GM18517 (cell line): Measurements from ENCODE around the gene CDK2AP2.

ENCODE experiments used
- ATAC-seq: cut with Tn5 transposase; IDR thresholded peaks from one replicate; pipeline ENCODE4 v1.9.1; 2021; ENCODE audit warnings: mild to moderate bottlenecking, moderate library complexity; ENCODE audit not compliant: unreplicated experiment

The CDK2AP2 gene

DNA sequence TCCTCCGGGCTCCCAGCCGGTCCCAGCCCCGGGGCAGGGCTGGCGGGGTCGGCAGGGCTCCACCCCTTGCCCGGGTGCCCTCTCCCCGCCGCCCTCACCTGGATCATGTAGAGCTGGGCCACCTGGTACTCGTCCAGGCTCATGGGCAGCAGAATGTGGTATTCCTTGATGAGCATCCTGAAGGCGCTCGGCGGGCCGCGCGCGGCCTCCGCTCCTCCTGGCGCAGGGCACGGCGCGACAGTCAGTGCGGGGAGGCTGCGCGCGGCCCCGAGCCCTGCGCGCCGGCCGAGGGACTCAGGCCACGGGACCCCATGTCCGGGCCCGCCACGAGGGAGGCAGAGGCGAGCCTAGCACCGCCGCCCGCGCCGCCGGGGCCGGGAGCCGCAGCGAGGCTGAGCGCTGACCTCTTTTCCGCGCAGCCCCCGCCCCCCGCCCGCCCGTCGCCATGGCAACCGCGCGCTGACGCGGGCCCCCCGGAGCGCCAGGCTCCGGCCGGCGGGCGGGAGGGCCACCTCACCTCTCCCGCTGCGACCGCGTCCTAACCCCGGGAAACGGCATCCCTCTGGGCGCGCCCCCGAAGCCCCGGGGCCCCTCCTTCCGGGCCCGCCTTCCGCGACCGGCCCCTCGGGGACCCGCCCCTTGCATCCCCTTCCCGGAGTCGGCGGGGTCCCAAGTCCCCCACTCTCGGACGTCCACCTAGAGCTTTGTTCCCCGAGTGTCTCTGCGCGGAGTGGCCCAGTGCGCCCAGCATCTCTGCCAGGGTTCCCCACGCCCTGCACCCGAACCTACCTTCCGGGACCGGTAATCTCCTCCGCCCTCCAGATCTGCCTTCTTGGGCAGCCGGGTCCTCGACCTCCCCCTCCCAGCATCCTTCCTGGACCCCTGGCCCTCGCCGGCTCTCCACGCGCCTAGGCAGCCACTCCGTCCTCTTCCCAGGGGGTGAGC, 3.7 kb downstream of the CDK2AP2 start:
- no peak for ATAC-seq

DNA sequence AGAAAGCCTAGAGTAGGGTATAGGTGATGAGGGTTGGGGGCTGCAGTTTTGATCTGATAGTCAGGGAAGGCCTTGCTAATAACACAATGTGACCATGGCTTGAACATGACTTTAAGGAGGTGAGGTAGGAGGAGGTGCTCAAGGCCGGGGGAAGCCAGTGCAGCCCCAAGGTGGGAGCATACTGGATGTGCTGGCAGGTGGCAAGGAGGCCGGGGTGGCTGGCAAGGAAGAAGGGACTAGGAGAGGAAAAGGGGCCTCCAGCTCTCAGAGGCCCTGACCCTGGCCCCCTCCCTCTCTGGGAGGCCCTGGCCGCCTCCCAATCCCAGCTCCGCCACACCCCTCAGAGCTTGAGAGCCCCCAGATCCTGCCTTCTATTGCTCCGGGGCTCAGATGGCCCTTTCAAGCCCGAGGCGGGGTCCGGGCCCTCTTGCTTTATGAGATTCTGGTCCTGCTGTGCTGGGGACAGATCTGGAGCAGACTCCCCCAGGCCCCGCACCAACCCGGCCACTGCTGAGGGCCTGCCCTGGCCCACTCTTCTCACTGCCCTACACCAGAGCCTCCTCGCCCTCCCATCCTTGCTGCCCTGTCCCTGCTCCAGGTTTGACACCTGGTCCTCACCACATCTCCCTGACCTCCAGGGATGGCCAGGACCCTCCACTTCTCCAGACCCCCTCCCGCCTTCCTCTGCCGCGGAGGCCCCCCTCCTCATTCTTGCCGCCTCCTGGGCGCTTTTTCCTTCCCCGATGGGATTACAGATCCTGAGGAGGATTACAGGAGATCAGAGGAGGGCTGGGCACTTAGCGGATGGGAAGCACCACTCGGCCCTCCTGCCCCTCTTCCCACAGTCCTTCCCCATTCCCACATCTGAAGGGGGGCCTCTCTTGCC, 4.6 kb downstream of the CDK2AP2 start:
- no peak for ATAC-seq

DNA sequence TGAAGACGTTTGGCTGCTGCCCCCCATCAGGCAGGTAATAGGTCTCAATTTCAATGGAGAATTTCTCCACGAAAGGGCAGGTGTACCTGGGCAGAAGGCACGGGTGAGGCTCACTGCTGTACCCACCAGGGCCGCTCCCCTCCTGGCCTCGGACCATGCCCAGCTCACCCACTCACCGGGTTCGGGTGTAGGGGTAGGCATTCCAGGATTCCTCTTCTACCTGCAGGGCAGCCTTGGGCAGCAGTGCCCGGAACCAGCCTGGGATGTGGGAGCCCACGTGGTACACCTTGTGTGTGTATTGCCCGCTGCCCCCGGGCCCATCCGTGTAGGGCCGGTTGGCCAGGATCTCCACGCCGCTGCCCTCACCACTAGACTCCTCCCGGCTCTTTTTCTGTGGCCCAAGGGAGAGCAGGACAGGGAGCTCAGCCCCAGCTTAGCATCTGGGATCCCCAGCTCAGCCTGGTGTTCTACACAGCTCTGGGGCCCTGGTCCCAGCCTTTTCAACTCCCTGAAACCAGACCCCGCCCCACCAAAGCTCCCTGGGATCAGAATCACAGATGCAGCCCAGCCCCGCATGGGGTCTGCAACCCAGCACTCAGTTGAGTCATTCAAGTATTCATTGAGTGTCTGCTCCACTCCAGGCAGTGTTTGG, 5.5 kb downstream of the CDK2AP2 start:
- no peak for ATAC-seq

DNA sequence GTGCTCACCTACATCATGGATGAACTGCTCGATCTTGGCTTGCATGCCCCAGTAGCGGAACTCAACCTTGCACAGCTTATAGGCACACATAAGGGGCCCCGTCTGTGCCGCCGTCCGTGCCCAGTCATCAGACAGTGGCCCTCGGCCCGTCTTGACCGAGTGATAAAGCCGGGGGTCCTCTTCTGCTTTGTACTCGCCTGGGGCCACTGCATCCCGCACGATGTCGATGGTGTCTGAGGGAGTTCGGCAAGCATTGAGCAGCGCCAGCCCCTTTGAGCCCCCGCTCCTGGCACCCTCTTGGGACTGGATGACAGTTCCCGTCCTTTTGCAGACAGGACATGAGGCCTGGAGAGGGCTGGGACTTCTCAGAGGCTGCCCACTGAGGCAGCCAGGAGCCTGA, 6.1 kb downstream of the CDK2AP2 start:
- no peak for ATAC-seq

DNA sequence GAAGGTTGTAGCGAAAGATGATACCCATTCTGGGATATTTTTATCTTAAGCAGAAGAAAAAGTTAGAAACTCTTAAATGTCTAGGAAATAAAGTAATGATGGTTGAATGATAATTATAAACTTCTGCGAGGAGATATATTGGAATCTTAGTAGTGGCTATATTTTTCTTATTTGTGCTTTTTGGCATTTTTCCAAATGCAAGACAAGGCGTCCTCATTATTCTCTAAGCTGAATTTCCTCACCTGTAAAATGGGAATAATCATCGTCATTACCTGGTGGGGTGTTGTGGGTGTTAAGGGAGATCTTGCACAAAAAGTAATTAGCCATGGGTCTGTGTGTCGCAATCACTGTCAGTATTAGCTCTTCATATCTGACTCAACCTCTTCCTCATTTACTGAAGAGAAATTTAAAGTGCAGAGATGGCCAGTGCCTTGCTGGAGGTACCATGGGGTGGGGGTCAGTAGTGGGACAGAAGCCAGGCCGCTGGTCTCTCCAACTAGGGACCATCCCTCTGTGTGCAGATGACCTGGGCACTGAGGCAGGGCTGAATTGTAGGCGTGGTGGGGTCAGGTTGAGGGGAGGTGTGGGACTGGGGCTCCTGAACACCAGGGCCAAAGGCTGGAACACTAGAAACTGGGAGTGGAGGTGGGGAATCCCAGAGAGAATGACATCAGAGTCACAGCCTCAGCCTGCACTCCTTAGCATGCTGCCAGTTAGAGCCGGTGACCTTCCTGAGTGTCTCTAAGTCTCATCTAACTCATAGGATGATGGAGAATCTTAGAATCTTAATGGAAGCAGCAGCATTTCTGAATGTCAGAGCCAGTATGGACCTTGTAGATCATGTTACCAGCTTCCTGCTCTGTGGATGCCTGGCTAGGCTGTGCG, 6.9 kb downstream of the CDK2AP2 start:
- ATAC-seq, result no peak

DNA sequence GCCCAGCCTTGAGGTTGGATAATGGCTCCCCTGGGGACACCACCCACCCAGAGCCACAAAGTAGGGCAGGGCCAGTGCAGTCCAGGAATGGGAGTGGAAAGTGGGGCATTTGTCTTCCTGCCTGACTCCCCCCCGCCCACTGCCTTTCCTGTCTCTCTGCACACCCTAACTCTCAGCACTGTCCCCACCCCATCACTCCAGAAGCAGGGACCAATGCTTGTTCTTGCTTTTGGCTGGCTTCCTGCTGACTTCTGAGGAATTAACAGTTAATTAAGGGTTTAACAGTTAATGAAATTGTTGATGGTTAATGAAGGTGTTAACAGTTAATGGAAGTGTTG, 7.5 kb downstream of the CDK2AP2 start:
- no peak for ATAC-seq

DNA sequence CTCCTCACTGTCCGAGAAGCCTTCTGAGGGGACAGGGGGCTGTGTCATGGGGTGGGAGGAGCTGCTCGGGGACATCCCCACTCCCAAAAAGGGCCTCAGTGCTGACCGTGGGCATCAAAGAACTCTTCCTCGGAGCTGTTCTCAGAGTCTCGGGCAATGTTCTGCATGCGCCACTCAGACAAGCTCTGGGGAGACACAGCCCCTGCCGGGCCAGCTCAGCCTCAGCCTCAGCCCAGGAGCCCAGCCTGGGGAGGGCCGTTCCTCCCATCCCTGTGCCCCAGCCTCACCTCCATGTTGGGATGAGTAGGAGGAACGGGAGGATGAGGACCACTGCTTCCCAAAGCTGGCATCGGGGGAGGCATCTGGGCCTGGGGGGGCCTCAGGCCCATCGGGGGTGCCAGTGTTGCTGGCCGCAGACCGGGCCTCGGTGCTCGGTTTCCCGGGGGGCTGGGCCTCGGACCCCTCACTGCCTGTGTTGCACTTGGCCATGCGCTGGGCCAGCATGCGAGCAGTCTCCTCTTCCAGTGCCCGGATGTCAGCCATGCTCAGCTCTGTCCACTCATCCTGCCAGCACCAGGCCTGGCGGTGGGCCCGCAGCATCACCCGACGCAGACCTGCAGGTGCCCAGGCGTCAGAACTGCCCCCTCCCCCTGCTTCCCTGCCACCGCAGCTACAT, 8.0 kb downstream of the CDK2AP2 start:
- no peak for ATAC-seq

DNA sequence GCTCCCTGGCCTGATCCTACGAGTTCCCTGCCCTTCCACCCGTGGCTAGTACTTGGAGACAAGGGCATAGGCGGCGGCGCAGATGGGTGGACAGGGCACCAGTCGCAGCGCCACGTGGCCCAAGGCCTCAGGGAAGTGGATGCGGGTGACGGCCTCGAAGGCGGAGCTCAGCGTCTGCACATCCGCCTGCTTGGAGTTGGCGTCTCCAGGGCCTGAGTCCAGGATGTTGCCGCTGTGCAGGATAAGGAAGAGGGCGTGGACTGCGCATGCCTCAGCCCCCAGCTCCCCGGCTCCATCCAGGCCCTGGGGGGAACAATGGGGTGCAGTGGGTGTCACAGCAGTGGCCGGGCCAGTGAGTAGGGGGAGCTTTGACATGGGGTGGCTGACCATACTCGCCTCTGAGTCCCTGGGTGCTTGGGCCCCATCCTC, 9.4 kb downstream of the CDK2AP2 start:
- ATAC-seq, result no peak

DNA sequence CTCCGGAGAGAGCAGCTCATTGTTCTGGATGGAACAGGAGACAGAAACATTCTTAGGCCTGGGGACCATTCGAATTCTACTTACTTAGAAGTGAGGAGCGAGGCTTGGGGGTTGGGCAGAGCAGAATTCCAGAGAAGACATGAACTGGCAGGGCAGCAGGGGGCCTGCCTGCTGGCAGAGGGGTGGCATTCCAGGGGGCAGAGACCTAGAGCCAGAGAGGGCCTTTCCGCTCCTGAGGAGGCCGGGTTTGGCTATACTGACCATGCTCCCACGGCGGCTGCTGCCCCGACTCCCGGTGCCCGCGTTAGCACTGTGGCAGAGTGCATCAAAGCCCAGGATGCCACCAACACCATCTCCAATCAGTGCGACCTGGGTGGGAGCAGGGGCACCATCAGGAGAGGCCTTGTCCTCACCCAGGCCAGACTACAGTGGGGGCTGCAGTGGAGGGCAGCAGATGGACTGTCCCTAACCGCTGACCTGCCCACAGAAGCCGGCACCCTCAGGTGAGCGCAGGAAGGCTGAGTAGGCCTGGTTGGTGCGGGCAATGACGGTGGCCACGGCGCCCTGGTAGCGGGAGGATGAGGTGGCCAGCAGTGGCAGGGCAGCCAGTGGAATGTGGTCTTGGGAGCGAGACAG, 10.2 kb downstream of the CDK2AP2 start:
- ATAC-seq, result no peak

DNA sequence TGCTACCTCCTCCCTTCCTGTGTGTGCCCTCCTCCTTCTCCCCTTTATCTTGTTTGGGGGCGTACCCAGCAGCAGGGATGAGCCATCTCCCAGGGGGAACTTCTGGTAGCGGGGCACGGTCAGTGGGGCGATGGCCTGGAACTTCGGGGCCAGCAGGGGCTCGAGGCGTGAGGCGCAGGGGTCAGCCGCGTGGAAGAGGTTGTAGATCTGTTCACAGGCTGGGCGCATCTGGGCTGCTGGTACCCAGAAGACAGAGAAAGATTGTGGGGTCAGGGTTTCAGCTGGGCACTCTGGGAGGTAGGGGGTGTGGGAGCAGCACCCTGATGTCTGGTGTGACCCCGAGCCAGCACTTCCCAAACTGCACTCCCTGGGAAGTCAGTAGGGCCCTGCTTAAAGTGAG, 11.8 kb downstream of the CDK2AP2 start:
- no peak for ATAC-seq

DNA sequence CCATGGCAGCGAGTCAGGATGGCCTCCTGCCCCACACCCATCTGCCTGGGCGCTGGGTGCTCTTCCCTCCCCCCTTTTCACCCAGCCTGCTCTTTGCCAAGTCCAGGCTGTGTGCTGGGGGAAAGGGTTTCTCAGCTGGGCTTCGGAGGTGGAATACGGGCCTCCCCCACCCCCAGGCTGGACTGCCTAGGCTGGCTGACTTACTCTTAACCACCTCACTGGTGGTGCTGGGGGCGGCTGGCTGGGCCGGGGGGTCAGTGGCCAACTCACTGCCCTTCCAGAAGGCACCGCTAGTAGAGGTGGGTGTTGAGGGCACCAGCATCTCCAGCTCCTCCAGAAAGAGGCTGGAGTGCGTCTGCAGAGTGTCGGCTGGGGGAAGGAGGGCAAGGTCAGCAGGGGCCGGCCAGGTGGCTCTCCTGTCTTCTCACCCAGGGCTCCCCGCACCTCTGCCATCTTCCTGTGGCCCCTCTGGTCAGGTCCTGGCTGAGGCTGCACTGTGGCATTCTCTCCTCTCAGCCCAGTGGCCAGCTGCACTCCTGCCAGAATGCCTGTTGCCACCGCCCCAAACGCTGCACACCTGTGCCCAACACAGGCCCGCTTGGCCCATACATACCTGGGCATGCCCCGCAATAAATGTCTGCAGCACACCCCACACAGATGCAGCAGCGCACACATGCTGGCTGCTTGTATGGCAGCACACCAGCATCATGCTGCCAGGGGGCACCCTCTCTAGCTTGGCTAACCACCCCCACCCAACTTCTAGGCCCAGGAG, 12.5 kb downstream of the CDK2AP2 start:
- ATAC-seq, result no peak

DNA sequence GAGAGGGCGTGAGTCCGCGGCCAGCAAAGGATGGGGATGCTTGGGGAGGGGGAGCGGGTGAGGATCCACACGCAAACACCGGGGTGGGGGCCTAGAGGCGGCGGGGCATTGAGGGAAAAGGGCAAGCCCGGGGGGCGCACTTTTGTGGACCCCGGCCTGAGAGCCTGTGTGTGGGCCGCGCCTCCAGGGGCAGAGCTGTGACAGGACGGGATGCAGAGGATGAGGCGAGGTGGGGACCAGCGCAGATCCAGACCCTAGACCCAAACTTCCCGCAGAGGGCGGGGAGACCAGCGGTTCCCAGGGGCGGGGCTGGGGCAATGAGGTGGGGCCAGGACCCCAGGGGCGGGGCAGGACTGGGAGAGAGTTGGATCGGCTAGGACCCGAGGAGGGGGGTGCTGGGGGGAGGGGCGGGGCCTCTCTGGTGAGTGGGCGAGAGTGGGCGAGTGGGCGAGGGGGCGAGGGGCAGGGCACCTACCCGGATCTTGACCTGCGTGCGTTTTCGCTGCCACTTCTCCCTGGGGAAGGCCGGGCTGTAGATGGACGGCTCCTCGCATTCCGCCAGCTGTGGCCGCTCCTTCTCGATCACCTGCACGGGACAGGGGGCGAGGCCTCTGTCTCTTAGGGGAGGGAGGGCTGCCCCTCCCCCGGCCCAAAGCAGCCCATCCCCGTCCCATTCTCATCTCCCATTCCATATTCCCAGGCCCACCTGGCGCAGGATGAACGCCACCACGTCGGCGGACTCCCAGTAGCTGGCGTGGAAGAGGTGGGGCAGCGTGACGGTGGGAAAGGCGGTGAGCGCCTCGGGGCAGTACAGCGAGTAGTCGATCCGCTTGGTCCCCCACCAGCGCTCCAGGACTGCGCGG, 13.4 kb downstream of the CDK2AP2 start:
- no peak for ATAC-seq

DNA sequence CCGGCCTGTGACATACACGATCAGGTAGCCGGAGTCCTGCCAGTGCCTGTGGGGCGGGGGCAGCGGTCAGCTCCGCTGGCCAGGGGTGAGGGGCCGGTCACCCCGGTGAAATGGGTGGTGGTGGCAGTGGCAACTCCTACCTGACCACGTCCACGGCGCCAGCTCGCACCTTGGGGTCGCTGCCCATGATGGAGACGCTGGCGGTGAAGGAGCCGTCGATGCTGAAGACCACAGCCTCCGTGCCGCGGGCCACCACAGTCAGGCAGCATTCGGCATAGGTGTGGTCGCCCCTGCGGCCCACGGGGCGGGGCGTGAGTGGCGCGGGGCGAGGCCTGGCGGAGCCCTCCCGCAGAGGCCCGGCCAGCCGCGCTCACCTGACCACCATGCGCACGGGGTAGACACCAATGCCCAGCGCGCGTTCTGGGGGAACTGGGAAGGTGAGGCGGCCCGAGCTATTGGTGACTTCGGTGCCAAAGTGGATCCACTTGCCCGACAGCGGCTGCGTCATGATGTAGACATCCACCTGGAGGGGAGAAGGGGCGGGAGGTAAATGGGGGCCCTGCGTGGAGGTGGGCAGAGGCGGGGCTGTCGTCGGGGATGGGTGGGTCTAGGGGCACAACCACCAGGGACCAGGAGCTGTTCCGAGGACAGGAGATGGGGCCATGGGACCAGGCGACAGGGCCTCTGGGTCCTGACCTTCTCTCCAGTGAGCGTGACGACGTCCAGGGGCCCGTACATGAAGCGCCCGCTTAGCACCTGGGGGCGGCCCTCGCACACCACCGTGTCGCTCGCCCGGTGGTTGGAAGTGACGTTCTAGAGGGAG, 14.2 kb downstream of the CDK2AP2 start:
- ATAC-seq, result no peak

DNA sequence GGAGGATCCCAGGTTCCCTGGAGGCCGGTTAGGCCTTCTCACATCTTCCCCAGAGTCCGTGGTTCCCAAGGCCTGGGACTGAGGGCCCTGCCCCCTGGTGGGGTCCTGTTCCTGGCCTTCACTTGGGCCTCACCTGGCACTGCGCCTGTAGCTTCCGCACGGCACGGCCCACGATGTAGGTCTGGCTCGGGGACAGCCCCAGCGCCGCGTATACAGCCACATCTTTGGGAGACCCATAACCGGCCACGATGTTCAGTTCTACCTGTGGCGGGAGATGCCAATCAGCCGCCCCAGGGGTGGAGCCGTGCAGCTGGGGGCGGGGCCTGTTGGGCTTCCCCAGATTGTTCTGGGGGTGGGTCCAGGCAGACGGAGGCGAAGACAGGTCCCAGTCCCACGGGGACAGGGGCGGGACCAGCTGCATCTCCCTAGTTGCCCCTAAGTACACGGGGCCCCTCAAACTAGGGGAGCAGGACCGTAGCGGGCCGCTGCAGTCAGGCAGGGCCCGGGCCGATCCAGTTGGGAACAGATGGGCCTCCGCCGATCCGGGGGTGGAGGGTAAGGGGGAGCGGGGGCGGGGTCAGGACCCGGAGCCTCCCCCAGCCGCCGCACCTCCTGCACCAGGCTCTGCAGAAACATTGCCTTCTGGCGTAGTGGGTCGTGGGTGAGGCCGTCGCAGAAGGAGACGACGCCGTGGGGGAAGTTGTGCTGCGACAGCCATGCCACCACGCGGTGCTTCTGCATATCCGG, 15.0 kb downstream of the CDK2AP2 start:
- no peak for ATAC-seq

DNA sequence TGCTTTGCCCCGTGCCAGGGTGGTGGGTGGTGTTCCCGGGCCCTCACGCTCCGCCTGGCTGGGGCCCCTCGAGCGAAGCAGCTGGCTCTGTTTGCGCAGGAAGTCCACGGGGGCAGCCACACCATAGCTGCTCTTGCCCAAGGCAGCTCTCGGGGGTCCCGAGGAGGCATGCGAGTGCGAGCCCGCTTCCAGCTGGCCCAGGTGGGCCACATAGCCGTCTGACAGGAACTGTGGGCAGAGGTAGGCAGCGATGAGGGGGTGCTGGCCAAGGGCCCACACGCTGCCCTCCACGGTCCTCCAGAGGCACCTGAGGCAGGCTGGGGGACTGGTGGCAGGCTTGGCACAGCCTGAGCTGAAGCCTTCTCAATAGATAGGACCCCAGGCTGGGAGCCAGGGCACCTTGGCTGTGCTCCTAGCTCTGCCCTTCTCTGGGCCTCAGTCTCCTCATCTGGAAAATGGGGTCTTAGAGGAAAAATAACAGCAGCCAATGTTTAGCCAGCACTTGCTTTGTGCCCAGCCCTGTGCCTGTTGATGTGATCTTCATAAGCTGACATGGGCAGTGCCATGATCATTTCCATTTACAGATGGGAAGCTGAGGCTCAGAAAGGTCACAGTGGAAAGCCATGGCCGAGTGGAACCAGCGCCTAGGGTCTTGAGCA, 15.8 kb downstream of the CDK2AP2 start:
- ATAC-seq, result no peak
